Natural killer cell (primary cell): Measurements from ENCODE around the gene ROR1. TPM values are rescaled to one million over a fixed set of nuclear protein-coding genes. Genes with fewer than 3 reads are reported as not detected.

Source experiments
- ATAC-seq, 3 donors: fragments of 150-1000 bp in 2 of 3; fragments of 200-7000 bp in 1 of 3; cut with Tn5 transposase; 1 replicate in 1 of 3; 2 replicates in 2 of 3; pipeline ENCODE4 v1.10.0; 2021; ENCODE audit warnings: mild to moderate bottlenecking in 2 of 3, moderate library complexity in 2 of 3
- DNase-seq, 2 donors: peaks; one replicate each; pipeline versions ENCODE4 v3.0.0 to v3.0.0-alpha.2; 2013 to 2021; ENCODE audit warnings: mixed read lengths in 1 of 2
- H3K27ac ChIP-seq: one replicate; pipeline ENCODE4 v1.5.1; 2013; ENCODE audit warnings: mild to moderate bottlenecking, low read length
- H3K27me3 ChIP-seq: one replicate; pipeline ENCODE4 v1.6.1; 2013; ENCODE audit warnings: low read length; ENCODE audit not compliant: control insufficient read depth, insufficient read depth
- H3K36me3 ChIP-seq: one replicate; pipeline ENCODE4 v1.6.1; 2013; ENCODE audit warnings: low read length; ENCODE audit not compliant: control insufficient read depth, insufficient read depth
- H3K4me1 ChIP-seq: one replicate; pipeline ENCODE4 v1.6.1; 2013; ENCODE audit warnings: low read length; ENCODE audit not compliant: control insufficient read depth, insufficient read depth
- H3K4me3 ChIP-seq: one replicate; pipeline ENCODE4 v1.5.1; 2013; ENCODE audit warnings: low read length
- H3K9me3 ChIP-seq: one replicate; pipeline ENCODE4 v1.6.1; 2013; ENCODE audit warnings: low read length; ENCODE audit not compliant: control insufficient read depth, insufficient read depth
- H3K27ac Mint-ChIP-seq, 2 donors: one replicate each; pipeline ENCODE4 v1.8.0; 2022; ENCODE audit warnings: mild to moderate bottlenecking in 2 of 2, mixed read lengths in 2 of 2, moderate library complexity in 1 of 2
- H3K27me3 Mint-ChIP-seq, 2 donors: one replicate each; pipeline ENCODE4 v1.8.0; 2022; ENCODE audit warnings: low read depth in 2 of 2, mixed read lengths in 2 of 2
- H3K36me3 Mint-ChIP-seq: one replicate; pipeline ENCODE4 v1.8.0; 2022; ENCODE audit warnings: mixed read lengths
- H3K4me1 Mint-ChIP-seq, 2 donors: one replicate each; pipeline ENCODE4 v1.8.0; 2022; ENCODE audit warnings: mixed read lengths in 2 of 2
- H3K4me3 Mint-ChIP-seq: one replicate; pipeline ENCODE4 v1.8.0; 2022; ENCODE audit warnings: mild to moderate bottlenecking, moderate library complexity, mixed read lengths
- H3K9me3 Mint-ChIP-seq, 2 donors: one replicate each; pipeline ENCODE4 v1.8.0; 2022; ENCODE audit warnings: mixed read lengths in 2 of 2
- CTCF ChIP-seq: fragments of 200-600 bp; IDR thresholded peaks from one replicate; pipeline ENCODE4 v1.8.0; 2022; ENCODE audit warnings: antibody characterized with exemption
- WGBS: methylation state at CpG from one replicate; pipeline ENCODE4 v1.1.7; 2013; ENCODE audit warnings: missing lambda C conversion rate; ENCODE audit not compliant: insufficient coverage; 5-methylcytosine and 5-hydroxymethylcytosine counted together
- intact Hi-C: fragments of 100-400 bp; cut with micrococcal nuclease; formaldehyde crosslinking; loops from one replicate; pipeline ENCODE4 v1.14.2; 2022
- total RNA-seq, 4 donors: library from RNA; stranded (reverse); fragments of 120-200 nt in 1 of 4; gene quantifications; one replicate each; pipeline versions ENCODE4 v1.2.3 to v1.2.4, GENCODE V29; 2013 to 2022

ROR1 gene
- total RNA-seq, 3 donors from 2014 or later (not counting 1 experiment from before 2014, with no cell fraction given): 0.05 to 0.35 (median 0.27) TPM

DNA sequence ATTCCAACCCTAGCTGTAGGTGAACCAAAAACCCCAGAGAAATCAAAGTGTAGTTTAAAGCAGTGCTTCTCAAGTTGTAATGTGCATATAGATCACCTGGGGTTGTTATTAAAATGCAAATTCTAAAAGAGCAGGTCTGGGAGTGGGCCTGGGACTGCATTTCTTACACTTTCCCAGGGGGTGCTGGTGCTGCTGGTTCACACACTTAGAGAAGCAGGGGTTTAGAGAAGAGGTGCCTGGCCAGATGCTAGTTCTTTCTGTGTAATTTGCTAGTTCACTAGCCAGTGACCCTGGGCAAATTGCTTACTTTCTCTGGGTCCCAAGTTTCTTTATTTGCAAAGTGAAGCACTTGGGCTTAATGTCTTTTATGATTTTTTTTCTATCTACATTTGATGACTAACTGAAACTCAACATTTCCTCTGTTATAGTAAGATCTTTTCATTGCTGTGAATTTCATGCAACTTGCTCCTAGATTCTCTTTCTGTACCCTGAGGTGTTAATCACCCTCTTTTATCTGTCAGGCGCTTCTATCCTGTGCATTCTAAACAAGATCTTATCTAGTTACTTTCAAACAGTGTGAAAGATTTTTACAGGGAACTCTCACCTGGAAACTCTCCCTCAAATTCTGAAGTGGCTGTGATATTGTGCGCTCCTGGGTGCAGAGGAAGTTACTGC, 287.8 kb downstream of the ROR1 start:
- ATAC-seq (no peak), DNase-seq (no peak)
- H3K4me3 Mint-ChIP-seq: no peak overlapping the region
- Histone ChIP-seq H3K4me3 (no peak overlapping the region), H3K9me3 (no peaks in the 10 kb centered on the region), H3K27me3 (no peaks in the 10 kb centered on the region), H3K27ac (no peak overlapping the region), H3K4me1 (peaks cover 13% of the 10 kb centered on the region), H3K36me3 (no peaks in the 10 kb centered on the region)
- peaks cover 0 to 15% of the 10 kb centered on the region in 2 donors for H3K4me1 Mint-ChIP-seq
- peaks cover 0 to 5% of the 10 kb centered on the region in 2 donors for H3K27me3 Mint-ChIP-seq
- H3K9me3 Mint-ChIP-seq: peaks cover 0 to 3% of the 10 kb centered on the region in 2 donors
- no peak for TF ChIP-seq CTCF
- H3K36me3 Mint-ChIP-seq: no peaks in the 10 kb centered on the region
- intact Hi-C loops: no loop called here
- 58% methylated on average over 2 of the region's 2 CpGs for WGBS
- no peak overlapping the region for H3K27ac Mint-ChIP-seq

DNA sequence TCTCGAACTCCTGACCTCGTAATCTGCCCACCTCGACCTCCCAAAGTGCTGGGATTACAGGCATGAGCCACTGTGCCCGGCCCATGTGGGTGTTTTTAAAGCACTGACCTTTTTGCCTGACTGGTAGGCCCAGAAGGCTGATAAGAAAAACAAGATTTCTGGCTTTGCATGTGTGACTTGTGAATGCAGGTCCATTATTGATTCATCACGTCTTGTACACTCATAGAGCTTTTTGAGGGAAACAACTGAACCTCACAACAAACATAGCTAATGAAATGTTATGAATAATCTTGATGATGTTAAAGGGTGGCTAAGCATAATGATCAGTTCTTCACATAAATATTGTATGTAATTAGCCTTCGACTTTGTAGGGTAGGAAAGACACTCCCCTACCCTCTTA, 288.7 kb downstream of the ROR1 start:
- Mint-ChIP-seq H3K27ac (no peak overlapping the region), H3K4me1 (peaks cover 0 to 15% of the 10 kb centered on the region in 2 donors), H3K9me3 (peaks cover 0 to 3% of the 10 kb centered on the region in 2 donors), H3K36me3 (no peaks in the 10 kb centered on the region), H3K4me3 (no peak overlapping the region), H3K27me3 (peaks cover 0 to 2% of the 10 kb centered on the region in 2 donors)
- peaks cover 13% of the 10 kb centered on the region for H3K4me1 ChIP-seq
- H3K27me3 ChIP-seq: no peaks in the 10 kb centered on the region
- H3K9me3 ChIP-seq: no peaks in the 10 kb centered on the region
- DNase-seq: no peak
- H3K36me3 ChIP-seq: no peaks in the 10 kb centered on the region
- no peak for ATAC-seq
- 86% methylated on average over 4 of the region's 6 CpGs for WGBS
- H3K27ac ChIP-seq: no peak overlapping the region
- intact Hi-C loops: no loop called here
- no peak for TF ChIP-seq CTCF
- no peak overlapping the region for H3K4me3 ChIP-seq

DNA sequence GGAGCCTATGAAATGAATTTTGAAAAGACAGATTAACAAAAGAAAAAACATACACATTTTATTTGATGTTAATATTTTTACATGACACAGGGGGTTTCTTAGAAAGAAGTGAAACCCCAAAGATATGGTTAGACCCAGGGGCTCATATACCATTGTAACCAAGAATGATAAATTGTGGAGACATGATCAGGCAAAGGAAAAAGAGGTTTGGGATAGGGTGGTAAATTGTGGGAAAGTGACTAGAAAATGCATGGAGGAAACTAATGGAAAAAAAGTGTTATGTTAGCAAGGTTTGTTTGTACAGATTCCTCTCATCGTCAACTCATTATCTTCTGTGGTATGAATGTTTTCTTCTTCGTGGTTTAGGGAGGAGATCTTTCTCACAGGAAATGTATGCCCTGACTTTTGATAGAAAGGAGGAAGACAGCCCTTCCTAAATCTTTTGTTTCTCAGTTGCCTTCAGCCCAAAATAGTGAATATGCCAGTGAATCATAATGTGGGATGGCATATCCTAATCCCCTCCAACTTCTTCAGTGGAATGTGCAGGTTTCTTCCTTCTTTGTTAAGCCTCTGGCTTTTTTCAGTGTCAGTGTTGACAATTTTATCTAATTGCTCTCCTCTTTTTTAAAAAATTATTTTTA, 289.2 kb downstream of the ROR1 start:
- intact Hi-C loops: no loop called here
- no peak for ATAC-seq
- Mint-ChIP-seq H3K27ac (no peak overlapping the region), H3K9me3 (peaks cover 0 to 3% of the 10 kb centered on the region in 2 donors), H3K36me3 (no peaks in the 10 kb centered on the region), H3K4me3 (no peak overlapping the region), H3K4me1 (peaks cover 0 to 15% of the 10 kb centered on the region in 2 donors), H3K27me3 (peaks cover 0 to 2% of the 10 kb centered on the region in 2 donors)
- DNase-seq: no peak
- TF ChIP-seq CTCF: no peak
- Histone ChIP-seq H3K9me3 (no peaks in the 10 kb centered on the region), H3K4me1 (peaks cover 13% of the 10 kb centered on the region), H3K27ac (no peak overlapping the region), H3K36me3 (no peaks in the 10 kb centered on the region), H3K27me3 (no peaks in the 10 kb centered on the region), H3K4me3 (no peak overlapping the region)
- 33% methylated on average over 1 of the region's 2 CpGs for WGBS
